NT2/D1 (cell line): ENCODE results near the gene APOL2.
"Not testable (repeated sequence)": the region's sequence is repeated elsewhere in the genome, so short reads cannot be mapped to it uniquely, and the experiment has no call there.

Experiments used
- DNase-seq: peaks from one replicate; pipeline ENCODE4 v3.0.0-alpha.2; 2011; ENCODE audit warnings: low read depth, low spot score
- H3K27me3 ChIP-seq: 2 replicates; pipeline ENCODE4 v1.6.0; 2011; ENCODE audit warnings: mild to moderate bottlenecking; ENCODE audit not compliant: insufficient read length, insufficient read depth
- H3K36me3 ChIP-seq: 2 replicates; pipeline ENCODE4 v1.6.1; 2011; ENCODE audit warnings: mild to moderate bottlenecking, low read length, mixed read lengths; ENCODE audit not compliant: insufficient read depth, insufficient read length
- H3K4me1 ChIP-seq: 2 replicates; pipeline ENCODE4 v1.5.1; 2011; ENCODE audit not compliant: insufficient read depth, insufficient read length
- H3K4me3 ChIP-seq: 2 replicates; pipeline ENCODE4 v1.5.1; 2011; ENCODE audit warnings: low read depth; ENCODE audit not compliant: insufficient read length
- H3K9ac ChIP-seq: 2 replicates; pipeline ENCODE4 v1.6.0; 2011; ENCODE audit warnings: low read depth; ENCODE audit not compliant: insufficient read length
- H3K9me3 ChIP-seq: 2 replicates; pipeline ENCODE4 v1.5.1; 2011; ENCODE audit warnings: mild to moderate bottlenecking, low read length; ENCODE audit not compliant: insufficient read depth
- SUZ12 ChIP-seq: IDR thresholded peaks from 2 replicates; pipeline ENCODE4 v1.6.1; 2011; ENCODE audit not compliant: insufficient read length, insufficient read depth; ENCODE audit errors: extremely low read depth
- YY1 ChIP-seq: IDR thresholded peaks from 2 replicates; pipeline ENCODE4 v1.6.1; 2011; ENCODE audit not compliant: insufficient read length, insufficient read depth
- ZNF274 ChIP-seq: IDR thresholded peaks from 2 replicates; pipeline ENCODE4 v1.6.1; 2011; ENCODE audit warnings: mild to moderate bottlenecking, low read depth, low read length

APOL2 gene

GRCh38 chr22:36252754-36253522, 13.6 kb upstream of the APOL2 start, which contains the start of gene APOL1:
TSS of gene APOL1 (plus strand) at chr22:36253133. CDS start at chr22:36254956, 1,823 bp downstream.
- no peaks in the 10 kb centered on the region for H3K9me3 ChIP-seq
- TF ChIP-seq SUZ12 (no peak), YY1 (no peak), ZNF274 (no peak)
- DNase-seq, result no peak
- H3K4me1 ChIP-seq, result peaks cover 6% of the 10 kb centered on the region
- H3K9ac ChIP-seq, result no peak within 1 kb of the TSS
- no peaks in the 10 kb centered on the region for H3K27me3 ChIP-seq
- no peaks in the 10 kb centered on the region for H3K36me3 ChIP-seq
- H3K4me3 ChIP-seq, result no peak within 1 kb of the TSS

DNA sequence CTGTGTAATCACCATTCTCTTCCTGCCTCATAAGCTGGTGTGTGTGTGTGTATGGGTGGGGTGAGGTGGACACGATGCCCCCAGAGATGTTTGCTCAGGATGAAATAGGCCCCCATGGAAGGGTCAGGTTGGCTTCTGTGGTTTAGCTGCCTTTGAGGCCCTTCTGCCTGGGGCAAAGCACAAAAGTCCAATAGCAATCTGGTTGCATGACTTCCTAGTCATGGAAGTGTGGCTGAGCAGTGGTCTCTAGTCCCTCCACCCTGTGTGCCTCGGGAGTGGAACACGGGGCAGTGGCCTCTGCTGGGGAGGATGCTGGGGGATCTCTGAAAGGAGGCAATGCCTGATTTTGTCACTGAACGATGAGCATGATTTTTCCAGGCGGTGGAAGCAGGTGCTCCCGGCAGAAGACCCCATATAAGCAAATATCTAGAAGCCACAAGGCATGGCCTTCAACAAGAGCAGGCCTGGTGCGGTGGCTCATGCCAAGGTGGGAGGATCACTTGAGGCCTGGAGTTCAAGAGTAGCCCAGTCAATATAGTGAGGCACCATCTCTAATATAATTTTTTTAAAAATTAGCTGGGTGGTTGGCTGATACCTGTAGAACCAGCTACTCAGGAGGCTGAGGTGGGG, 12.8 kb upstream of the APOL2 start:
- H3K27me3 ChIP-seq, DNase-seq, H3K4me3 ChIP-seq, H3K4me1 ChIP-seq, H3K36me3 ChIP-seq, H3K9ac ChIP-seq, H3K9me3 ChIP-seq: not testable (repeated sequence)

GRCh38 chr22:36250292-36250960, 11.1 kb upstream of the APOL2 start:
- not testable (repeated sequence) for H3K4me3 ChIP-seq, H3K9ac ChIP-seq, H3K27me3 ChIP-seq, H3K9me3 ChIP-seq, DNase-seq, H3K4me1 ChIP-seq, H3K36me3 ChIP-seq

- no peaks in the 10 kb centered on the region for H3K27me3 ChIP-seq
- H3K9me3 ChIP-seq, result no peaks in the 10 kb centered on the region
- H3K9ac ChIP-seq, result no peak overlapping the region
- H3K4me3 ChIP-seq, result no peak overlapping the region
- DNase-seq, result no peak
- no peaks in the 10 kb centered on the region for H3K36me3 ChIP-seq
- peaks cover 6% of the 10 kb centered on the region for H3K4me1 ChIP-seq
- TF ChIP-seq SUZ12 (no peak), ZNF274 (no peak), YY1 (no peak)
These were observed 9.8 kb upstream of the APOL2 start for GRCh38 chr22:36249160-36249559.

GRCh38 chr22:36247955-36248354, 8.6 kb upstream of the APOL2 start:
- Histone ChIP-seq H3K27me3 (no peaks in the 10 kb centered on the region), H3K9me3 (no peaks in the 10 kb centered on the region), H3K4me3 (no peak overlapping the region), H3K9ac (no peak overlapping the region), H3K36me3 (no peaks in the 10 kb centered on the region), H3K4me1 (peaks cover 6% of the 10 kb centered on the region)
- TF ChIP-seq YY1 (no peak), SUZ12 (no peak), ZNF274 (no peak)
- DNase-seq, result no peak

GRCh38 chr22:36246718-36247117, 7.4 kb upstream of the APOL2 start:
- TF ChIP-seq SUZ12 (no peak), YY1 (no peak), ZNF274 (no peak)
- DNase-seq, result no peak
- H3K9me3 ChIP-seq, result no peaks in the 10 kb centered on the region
- H3K27me3 ChIP-seq, result no peaks in the 10 kb centered on the region
- H3K4me3 ChIP-seq, result no peak overlapping the region
- peaks cover 3% of the 10 kb centered on the region for H3K4me1 ChIP-seq
- no peak overlapping the region for H3K9ac ChIP-seq
- H3K36me3 ChIP-seq, result no peaks in the 10 kb centered on the region

DNA sequence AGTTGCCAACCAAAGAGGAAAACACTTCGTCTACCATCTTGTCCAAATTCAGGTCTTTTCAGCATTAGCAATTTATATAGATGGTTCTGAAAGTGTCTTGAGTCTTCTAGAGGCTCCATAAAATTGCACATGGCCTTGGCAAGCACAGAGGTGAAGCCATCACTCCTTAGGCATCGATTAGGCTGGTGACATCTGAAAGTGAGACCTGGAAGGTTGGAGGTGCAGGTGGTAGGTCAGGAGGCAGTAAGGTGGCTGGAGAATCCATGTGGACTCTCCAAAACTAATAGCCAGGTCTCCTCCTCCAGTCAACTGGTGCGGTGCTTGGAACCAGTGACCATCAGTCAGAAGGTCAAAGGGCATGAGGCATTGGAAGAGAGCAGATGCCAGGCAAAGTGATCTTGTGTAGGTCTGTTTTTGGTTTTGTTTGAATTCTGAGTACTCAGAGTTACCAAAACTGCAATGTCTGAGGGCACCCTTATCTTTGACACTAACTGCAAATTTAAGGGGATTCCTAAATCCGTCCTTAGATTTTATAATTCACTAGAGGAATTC, 6.6 kb upstream of the APOL2 start:
- TF ChIP-seq ZNF274, result no peak
- no peak for TF ChIP-seq SUZ12
- no peak for TF ChIP-seq YY1
- Histone ChIP-seq H3K4me1 (no peaks in the 10 kb centered on the region), H3K4me3 (no peak overlapping the region), H3K27me3 (no peaks in the 10 kb centered on the region), H3K9ac (no peak overlapping the region), H3K9me3 (no peaks in the 10 kb centered on the region), H3K36me3 (no peaks in the 10 kb centered on the region)
- no peak for DNase-seq
